IMR-90 (cell line): Measurements from ENCODE around the gene DGLUCY. TPM values are rescaled to one million over a fixed set of nuclear protein-coding genes. Genes with fewer than 3 reads are reported as not detected.

ENCODE experiments used
- ATAC-seq: fragments of 200-7000 bp; cut with Tn5 transposase; 2 replicates; pipeline ENCODE4 v1.9.1; 2020; ENCODE audit warnings: low read depth, mild to moderate bottlenecking, moderate library complexity
- BruUV-seq: library from RNA; stranded (reverse); fragments of 400-500 nt; replicated peaks from 2 replicates; lab custom pipeline; 2021; lab: Mats Ljungman, UMichigan
- CTCF ChIA-PET: fragments of 300-600 bp; formaldehyde crosslinking; extraction: SDS; loops from one replicate; lab custom pipeline; 2021; ENCODE audit warnings: antibody characterized with exemption; lab: Yijun Ruan, JAX
- POLR2A ChIA-PET: fragments of 300-600 bp; sonication (Branson Sonifier 250); formaldehyde crosslinking; loops from one replicate; lab custom pipeline; 2022; ENCODE audit warnings: antibody characterized with exemption; ENCODE audit not compliant: unreplicated experiment; lab: Charles Lee
- DNase-seq: peaks from one replicate; pipeline ENCODE4 v3.0.0; 2013
- H2AFZ ChIP-seq: replicated peaks from 2 replicates; pipeline ENCODE3; 2013; ENCODE audit warnings: low read length, mild to moderate bottlenecking; ENCODE audit not compliant: poor library complexity
- H2AK5ac ChIP-seq: 2 replicates; pipeline ENCODE4 v1.6.1; 2013; ENCODE audit warnings: low read depth, low read length, inconsistent platforms
- H2AK9ac ChIP-seq: replicated peaks from 2 replicates; pipeline ENCODE3; 2013; ENCODE audit warnings: mild to moderate bottlenecking, low read depth, low read length, moderate library complexity; ENCODE audit not compliant: poor library complexity
- H2BK120ac ChIP-seq: 2 replicates; pipeline ENCODE4 v1.6.1; 2013; ENCODE audit warnings: low read depth, low read length, inconsistent platforms
- H2BK15ac ChIP-seq: 3 replicates; pipeline ENCODE4 v1.6.1; 2013; ENCODE audit warnings: low read depth, low read length, inconsistent platforms
- H2BK20ac ChIP-seq: 2 replicates; pipeline ENCODE4 v1.6.1; 2013; ENCODE audit warnings: low read depth, mild to moderate bottlenecking, inconsistent platforms, low read length, moderate library complexity
- H2BK5ac ChIP-seq: 2 replicates; pipeline ENCODE4 v1.6.1; 2013; ENCODE audit warnings: mild to moderate bottlenecking, low read depth, low read length, inconsistent platforms; ENCODE audit not compliant: poor library complexity, severe bottlenecking
- H3K14ac ChIP-seq: replicated peaks from 2 replicates; pipeline ENCODE4 v1.6.1; 2013; ENCODE audit warnings: low read depth, low read length, inconsistent platforms
- H3K18ac ChIP-seq: 2 replicates; pipeline ENCODE4 v1.6.1; 2013; ENCODE audit warnings: low read depth, low read length, control low read depth
- H3K23ac ChIP-seq: 2 replicates; pipeline ENCODE4 v1.6.1; 2013; ENCODE audit warnings: low read depth, low read length, inconsistent platforms
- H3K27ac ChIP-seq: 2 replicates; pipeline ENCODE4 v1.5.1; 2013; ENCODE audit warnings: mild to moderate bottlenecking, control low read depth, low read length; ENCODE audit not compliant: insufficient read depth
- H3K27me3 ChIP-seq: 2 replicates; pipeline ENCODE4 v1.6.1; 2013; ENCODE audit warnings: low read length; ENCODE audit not compliant: control insufficient read depth, insufficient read depth
- H3K36me3 ChIP-seq: 2 replicates; pipeline ENCODE4 v1.6.1; 2013; ENCODE audit warnings: low read length, mixed read lengths; ENCODE audit not compliant: control insufficient read depth, insufficient read depth
- H3K4ac ChIP-seq: 2 replicates; pipeline ENCODE4 v1.6.1; 2013; ENCODE audit warnings: low read depth, low read length, inconsistent platforms
- H3K4me1 ChIP-seq: 2 replicates; pipeline ENCODE4 v1.6.1; 2013; ENCODE audit warnings: low read length, mixed read lengths; ENCODE audit not compliant: control insufficient read depth, insufficient read depth
- H3K4me2 ChIP-seq: 2 replicates; pipeline ENCODE4 v1.6.1; 2013; ENCODE audit warnings: low read depth, mild to moderate bottlenecking, control low read depth, low read length, moderate library complexity
- H3K4me3 ChIP-seq: 2 replicates; pipeline ENCODE4 v1.5.1; 2013; ENCODE audit warnings: low read depth, mild to moderate bottlenecking, control low read depth, low read length, moderate library complexity; ENCODE audit not compliant: insufficient read depth
- H3K56ac ChIP-seq: 2 replicates; pipeline ENCODE4 v1.6.1; 2013; ENCODE audit warnings: low read length, inconsistent platforms; ENCODE audit not compliant: insufficient read depth; ENCODE audit errors: extremely low read depth
- H3K79me1 ChIP-seq, 2 experiments: 2 replicates each; pipeline ENCODE4 v1.6.1; 2013; ENCODE audit warnings: low read length in 2 of 2, inconsistent platforms in 1 of 2, low read depth in 1 of 2
- H3K9ac ChIP-seq: 2 replicates; pipeline ENCODE4 v1.6.1; 2013; ENCODE audit warnings: low read depth, low read length, control low read depth
- H3K9me1 ChIP-seq: 2 replicates; pipeline ENCODE4 v1.6.1; 2013; ENCODE audit warnings: low read length, inconsistent platforms; ENCODE audit not compliant: insufficient read depth
- H3K9me3 ChIP-seq: 2 replicates; pipeline ENCODE4 v1.6.1; 2013; ENCODE audit warnings: low read length; ENCODE audit not compliant: control insufficient read depth, insufficient read depth
- H4K20me1 ChIP-seq: 2 replicates; pipeline ENCODE4 v1.6.1; 2013; ENCODE audit warnings: low read length, inconsistent platforms; ENCODE audit not compliant: insufficient read depth
- H4K5ac ChIP-seq: 2 replicates; pipeline ENCODE4 v1.6.1; 2013; ENCODE audit warnings: mild to moderate bottlenecking, low read depth, low read length, control low read depth
- H4K8ac ChIP-seq, 2 experiments: 2 replicates each; pipeline ENCODE4 v1.6.1; 2013; ENCODE audit warnings: low read depth in 2 of 2, low read length in 2 of 2, control low read depth in 1 of 2, inconsistent platforms in 1 of 2
- H4K91ac ChIP-seq: 2 replicates; pipeline ENCODE4 v1.6.1; 2013; ENCODE audit warnings: low read depth, low read length, inconsistent platforms; ENCODE audit not compliant: insufficient read depth
- BHLHE40 ChIP-seq: fragments of 150-350 bp; IDR thresholded peaks from 2 replicates; pipeline ENCODE4 v1.6.1; 2016; ENCODE audit warnings: mild to moderate bottlenecking, low read depth, low read length
- CTCF ChIP-seq: conservative IDR thresholded peaks from 2 replicates; pipeline ENCODE4 v1.5.1; 2012; ENCODE audit warnings: mild to moderate bottlenecking, low read depth, low read length, improper control_type of control experiment
- FOS ChIP-seq: fragments of 150-350 bp; IDR thresholded peaks from 2 replicates; pipeline ENCODE4 v1.6.1; 2016; ENCODE audit warnings: low read depth, low read length
- MAZ ChIP-seq: IDR thresholded peaks from 2 replicates; pipeline ENCODE4 v1.6.1; 2012; ENCODE audit warnings: low read depth, mild to moderate bottlenecking, low read length, improper control_type of control experiment, moderate library complexity, borderline replicate concordance
- MXI1 ChIP-seq: IDR thresholded peaks from 2 replicates; pipeline ENCODE4 v1.6.1; 2012; ENCODE audit warnings: low read depth, mild to moderate bottlenecking, low read length, moderate library complexity, borderline replicate concordance
- NFE2L2 ChIP-seq: fragments of 150-350 bp; IDR thresholded peaks from 2 replicates; pipeline ENCODE4 v1.6.1; 2016; ENCODE audit warnings: low read depth, mild to moderate bottlenecking, low read length
- POLR2A ChIP-seq: IDR thresholded peaks from 2 replicates; pipeline ENCODE4 v1.6.1; 2012; ENCODE audit warnings: mild to moderate bottlenecking, low read depth, low read length
- RAD21 ChIP-seq: IDR thresholded peaks from 2 replicates; pipeline ENCODE4 v1.6.1; 2012; ENCODE audit warnings: low read length, improper control_type of control experiment
- RFX5 ChIP-seq: IDR thresholded peaks from 2 replicates; pipeline ENCODE4 v1.8.0; 2012; ENCODE audit warnings: low read depth, mild to moderate bottlenecking, low read length, moderate library complexity
- USF2 ChIP-seq: fragments of 150-350 bp; IDR thresholded peaks from 2 replicates; pipeline ENCODE4 v1.6.1; 2017; ENCODE audit warnings: mild to moderate bottlenecking, antibody characterized with exemption, low read length, low read depth
- WGBS, 2 experiments: methylation state at CpG; one replicate each; pipeline versions ENCODE4 v1.1.5 to v1.1.7; 2013; ENCODE audit warnings: missing lambda C conversion rate in 2 of 2; ENCODE audit not compliant: insufficient read length in 1 of 2; ENCODE audit errors: extremely low coverage in 2 of 2; 5-methylcytosine and 5-hydroxymethylcytosine counted together
- dilution Hi-C: fragments of 300-500 bp; cut with HindIII; formaldehyde crosslinking; loops from one replicate; pipeline ENCODE4 v1.14.3; 2018; ENCODE audit warnings: low sequenced_read_pairs; ENCODE audit not compliant: unreplicated experiment
- in situ Hi-C: fragments of 300-500 bp; cut with MboI; formaldehyde crosslinking; loops from 3 replicates; pipeline ENCODE4 v1.14.3; 2019; ENCODE audit warnings: low sequenced_read_pairs, inconsistent platforms, mixed read lengths
- intact Hi-C: fragments of 100-400 bp; cut with micrococcal nuclease; formaldehyde crosslinking; loops from 2 replicates; pipeline ENCODE4 v1.10.0; 2022
- polyA plus RNA-seq, 3 experiments: library from polyadenylated mRNA; depleted of rRNA; stranded (reverse); fragments of >200 nt; gene quantifications; 2 replicates each; pipeline ENCODE4 v1.2.3, GENCODE V29; 2012; ENCODE audit warnings: low replicate concordance in 1 of 3
- total RNA-seq: library from RNA; depleted of rRNA; stranded (reverse); fragments of >200 nt; gene quantifications from 2 replicates; pipeline ENCODE4 v1.2.3, GENCODE V29; 2012

Gene DGLUCY
- total and polyA plus RNA-seq, 2 of the 4 experiments (the other 2 are of a cell fraction), result 8.5 to 13.3 TPM

- Histone ChIP-seq H3K9me3 (no peaks in the 10 kb centered on the region), H3K36me3 (peaks cover 10% of the 10 kb centered on the region; the same call in 1 of the 2 replicates), H3K14ac (no peak overlapping the region), H3K4me2 (no peak overlapping the region), H3K27ac (no peak overlapping the region), H4K8ac (no peak overlapping the region), H3K4me3 (no peak overlapping the region), H3K18ac (no peak overlapping the region), H4K91ac (no peak overlapping the region), H2BK5ac (no peak overlapping the region), H3K79me1 (no peaks in the 10 kb centered on the region), H3K4ac (no peak overlapping the region), H2AFZ (no peak overlapping the region), H3K56ac (no peak overlapping the region), H2BK15ac (no peak overlapping the region), H3K9ac (no peak overlapping the region), H4K5ac (no peak overlapping the region), H2AK9ac (no peak overlapping the region), H2AK5ac (no peak overlapping the region), H3K23ac (no peak overlapping the region), H4K20me1 (no peaks in the 10 kb centered on the region), H3K27me3 (no peaks in the 10 kb centered on the region), H3K9me1 (0 out of 2 replicates have a peak, but pooled peaks cover 4% of the 10 kb centered on the region), H2BK120ac (no peak overlapping the region), H2BK20ac (no peak overlapping the region), H3K4me1 (no peaks in the 10 kb centered on the region)
- in situ Hi-C loops, result no loop called here
- no peak for ATAC-seq
- CTCF ChIA-PET, result no interaction called here
- no TSS peak for BruUV-seq
- WGBS, 2 experiments, result no CpG with 5 or more reads among the region's 3 CpGs
- no peak for DNase-seq
- POLR2A ChIA-PET, result no interaction called here
- TF ChIP-seq CTCF (no peak), RFX5 (no peak), USF2 (no peak), NFE2L2 (no peak), RAD21 (no peak), BHLHE40 (no peak), MXI1 (no peak), MAZ (no peak), POLR2A (no peak), FOS (no peak)
- intact Hi-C loops, result no loop called here
- dilution Hi-C loops, result no loop called here
Observed at GRCh38 chr14:91207008-91207407, 93.1 kb downstream of the DGLUCY start.
